ENCODE measurements around the gene NTS.

NTS gene

DNA sequence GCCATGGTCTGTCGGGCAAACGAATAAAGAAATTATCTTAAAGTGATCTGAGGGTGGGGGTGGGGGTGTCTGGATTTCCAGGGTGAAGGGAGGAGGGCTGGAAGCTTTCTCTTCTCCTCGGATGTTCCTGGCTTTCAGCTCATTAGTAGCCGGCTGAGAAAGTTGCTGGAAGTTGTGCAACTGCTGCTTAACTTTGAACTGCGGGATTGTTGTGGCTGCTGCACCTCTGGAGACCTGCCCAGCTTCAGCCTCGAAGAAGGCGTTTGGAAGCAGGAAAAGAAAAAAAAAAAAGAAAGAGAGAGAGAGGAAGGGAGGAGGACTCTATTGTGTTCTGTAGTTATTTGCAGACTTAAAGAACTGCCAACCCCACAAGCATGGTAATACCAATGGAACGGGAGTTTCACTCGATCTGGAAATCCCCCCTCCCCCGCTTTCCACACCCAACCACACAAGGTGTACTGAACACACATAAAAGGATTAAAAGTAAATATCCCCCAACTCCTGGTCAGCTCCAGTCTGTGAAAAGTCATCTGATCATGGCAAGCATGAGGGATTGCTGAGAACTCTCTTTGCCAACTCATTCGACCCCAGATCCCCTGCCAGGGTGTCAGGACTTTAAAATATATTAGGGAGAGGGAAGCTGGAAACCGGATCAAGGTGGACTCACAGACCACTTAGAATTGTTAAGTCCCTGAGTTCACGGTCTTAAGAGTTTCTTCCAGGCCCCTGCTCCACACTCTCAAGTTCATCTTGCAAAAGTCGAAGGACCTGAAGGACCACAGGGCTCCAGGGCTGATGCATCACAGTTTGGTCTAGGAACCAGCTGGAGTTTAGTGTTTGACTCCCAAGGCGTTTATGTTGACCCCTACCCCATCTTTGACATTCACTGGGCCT is 37.7 kb upstream of the NTS start, which contains the start of gene RASSF9:
TSS of gene RASSF9 (minus strand) at position 213 of the 894 bp plus-strand sequence. CDS start at position 5, 208 bp downstream.
- TF ChIP-seq, protein P1, sequence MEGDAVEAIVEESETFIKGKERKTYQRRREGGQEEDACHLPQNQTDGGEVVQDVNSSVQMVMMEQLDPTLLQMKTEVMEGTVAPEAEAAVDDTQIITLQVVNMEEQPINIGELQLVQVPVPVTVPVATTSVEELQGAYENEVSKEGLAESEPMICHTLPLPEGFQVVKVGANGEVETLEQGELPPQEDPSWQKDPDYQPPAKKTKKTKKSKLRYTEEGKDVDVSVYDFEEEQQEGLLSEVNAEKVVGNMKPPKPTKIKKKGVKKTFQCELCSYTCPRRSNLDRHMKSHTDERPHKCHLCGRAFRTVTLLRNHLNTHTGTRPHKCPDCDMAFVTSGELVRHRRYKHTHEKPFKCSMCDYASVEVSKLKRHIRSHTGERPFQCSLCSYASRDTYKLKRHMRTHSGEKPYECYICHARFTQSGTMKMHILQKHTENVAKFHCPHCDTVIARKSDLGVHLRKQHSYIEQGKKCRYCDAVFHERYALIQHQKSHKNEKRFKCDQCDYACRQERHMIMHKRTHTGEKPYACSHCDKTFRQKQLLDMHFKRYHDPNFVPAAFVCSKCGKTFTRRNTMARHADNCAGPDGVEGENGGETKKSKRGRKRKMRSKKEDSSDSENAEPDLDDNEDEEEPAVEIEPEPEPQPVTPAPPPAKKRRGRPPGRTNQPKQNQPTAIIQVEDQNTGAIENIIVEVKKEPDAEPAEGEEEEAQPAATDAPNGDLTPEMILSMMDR (conservative IDR thresholded peaks at IDR 0.05; ENCODE audit: low read depth, low read length), result no peak

DNA sequence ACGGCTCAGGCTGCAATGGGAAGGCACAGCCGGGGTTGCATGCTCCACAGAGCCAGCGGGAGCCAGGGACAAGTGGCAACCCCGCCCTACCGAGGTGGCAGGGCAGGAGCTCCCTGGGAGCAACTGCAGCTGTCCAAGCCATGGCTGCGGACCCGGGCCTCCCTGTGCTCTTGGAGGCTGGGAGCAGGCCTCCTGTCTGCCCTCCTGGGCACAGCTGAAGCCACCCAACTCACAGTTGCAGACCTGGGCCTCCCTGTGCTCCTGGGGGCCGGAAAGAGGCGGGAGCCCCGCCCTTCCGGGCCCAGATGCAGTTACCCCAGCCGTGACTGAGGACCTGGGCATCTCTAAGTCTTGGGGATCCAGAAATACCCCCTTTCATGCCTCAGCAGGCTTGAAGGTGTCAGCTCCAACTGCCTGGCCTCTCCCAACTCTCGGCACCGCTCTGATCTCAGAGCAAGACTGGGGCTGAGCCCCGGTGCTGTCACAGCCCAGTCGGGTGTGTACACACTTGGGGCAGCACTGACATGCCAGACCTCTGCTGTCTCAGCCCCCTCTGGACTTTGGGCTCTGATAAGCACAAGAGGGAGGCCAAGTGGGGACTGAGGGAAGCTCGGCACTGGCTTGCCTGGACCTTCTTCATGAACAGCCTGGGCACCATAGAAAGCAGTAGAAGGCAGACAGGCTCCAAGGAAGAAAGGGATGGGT is 30.3 kb upstream of the NTS start:
- Histone ChIP-seq H3K9ac (no peak overlapping the region), H3K4me2 (no peak overlapping the region), H3K79me2 (ENCODE audit: insufficient read depth, low read depth) (no peaks in the 10 kb centered on the region), H3K36me3 (ENCODE audit: insufficient read depth) (no peaks in the 10 kb centered on the region), H3K4me1 (ENCODE audit: low read depth, poor library complexity, severe bottlenecking) (no peaks in the 10 kb centered on the region), H3K27ac (no peak overlapping the region), H4K20me1 (ENCODE audit: insufficient read depth) (no peaks in the 10 kb centered on the region), H3K4me3 (IDR thresholded peaks at IDR 0.05; ENCODE audit: insufficient read depth, low read depth, low read length) (no peak overlapping the region), H2AFZ (ENCODE audit: low read depth) (no peak overlapping the region), H3K27me3 (ENCODE audit: insufficient read depth, low read depth) (no peaks in the 10 kb centered on the region)
- TF ChIP-seq, protein P1 (conservative IDR thresholded peaks at IDR 0.05; ENCODE audit: low read depth, low read length), result no peak

More for the DNA sequence above, 37.7 kb upstream of the NTS start, which contains the start of gene RASSF9:
- Histone ChIP-seq H3K4me1 (ENCODE audit: low read depth, poor library complexity, severe bottlenecking) (no peaks in the 10 kb centered on the region), H3K4me3 (IDR thresholded peaks at IDR 0.05; ENCODE audit: insufficient read depth, low read depth, low read length) (no peak within 1 kb of the TSS), H3K36me3 (ENCODE audit: insufficient read depth) (no peaks in the 10 kb centered on the region), H3K9ac (no peak within 1 kb of the TSS), H4K20me1 (ENCODE audit: insufficient read depth) (no peaks in the 10 kb centered on the region), H3K27ac (no peak within 1 kb of the TSS), H3K4me2 (no peak within 1 kb of the TSS), H3K79me2 (ENCODE audit: insufficient read depth, low read depth) (no peaks in the 10 kb centered on the region), H3K27me3 (ENCODE audit: insufficient read depth, low read depth) (no peaks in the 10 kb centered on the region), H2AFZ (ENCODE audit: low read depth) (no peak within 1 kb of the TSS)

DNA sequence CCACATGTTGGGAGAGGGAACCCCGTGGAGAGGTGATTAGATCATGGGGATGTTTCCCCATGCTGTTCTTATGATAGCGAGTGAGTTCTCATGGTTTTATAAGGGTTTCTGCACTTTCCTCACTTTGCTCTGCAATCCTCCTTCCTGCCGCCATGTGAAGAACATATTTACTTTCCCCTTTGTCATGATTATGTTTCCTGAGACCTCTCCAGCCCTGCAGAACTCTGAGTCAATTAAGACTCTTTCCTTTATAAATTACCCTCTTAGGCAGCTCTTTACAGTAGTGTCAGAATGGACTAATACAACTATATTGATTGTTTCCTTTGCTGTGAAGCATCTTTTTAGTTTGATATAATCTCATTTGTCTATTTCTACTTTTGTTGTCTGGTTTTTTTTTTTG is 24.8 kb upstream of the NTS start:
- Histone ChIP-seq H3K4me3 (IDR thresholded peaks at IDR 0.05; ENCODE audit: insufficient read depth, low read depth, low read length) (no peak overlapping the region), H3K9ac (no peak overlapping the region), H3K4me2 (no peak overlapping the region), H3K27me3 (ENCODE audit: insufficient read depth, low read depth) (no peaks in the 10 kb centered on the region), H4K20me1 (ENCODE audit: insufficient read depth) (no peaks in the 10 kb centered on the region), H3K4me1 (ENCODE audit: low read depth, poor library complexity, severe bottlenecking) (no peaks in the 10 kb centered on the region), H3K36me3 (ENCODE audit: insufficient read depth) (no peaks in the 10 kb centered on the region), H2AFZ (ENCODE audit: low read depth) (no peak overlapping the region), H3K79me2 (ENCODE audit: insufficient read depth, low read depth) (no peaks in the 10 kb centered on the region), H3K27ac (no peak overlapping the region)
- TF ChIP-seq, protein P1 (conservative IDR thresholded peaks at IDR 0.05; ENCODE audit: low read depth, low read length), result no peak

- Histone ChIP-seq H3K27me3 (ENCODE audit: insufficient read depth, low read depth) (no peaks in the 10 kb centered on the region), H3K4me1 (ENCODE audit: low read depth, poor library complexity, severe bottlenecking) (no peaks in the 10 kb centered on the region), H3K9ac (no peak overlapping the region), H3K4me3 (IDR thresholded peaks at IDR 0.05; ENCODE audit: insufficient read depth, low read depth, low read length) (no peak overlapping the region), H3K36me3 (ENCODE audit: insufficient read depth) (no peaks in the 10 kb centered on the region), H4K20me1 (ENCODE audit: insufficient read depth) (no peaks in the 10 kb centered on the region), H3K27ac (no peak overlapping the region), H3K4me2 (no peak overlapping the region), H2AFZ (ENCODE audit: low read depth) (no peak overlapping the region), H3K79me2 (ENCODE audit: insufficient read depth, low read depth) (no peaks in the 10 kb centered on the region)
- TF ChIP-seq, protein P1 (conservative IDR thresholded peaks at IDR 0.05; ENCODE audit: low read depth, low read length), result no peak
These were observed 18.8 kb upstream of the NTS start for GRCh38 chr12:85855305-85855704.

All from KMS-11 (cell line).